Right atrium auricular region (tissue), 2 donors: ENCODE measurements around the gene C4orf54. TPM values are rescaled to one million over a fixed set of nuclear protein-coding genes. Genes with fewer than 3 reads are reported as not detected.

ENCODE experiments used
- DNase-seq: peaks from one replicate; pipeline ENCODE4 v3.0.0-alpha.2; 2019; ENCODE audit warnings: low spot score
- H3K27ac ChIP-seq, 2 donors: fragments of 200-600 bp; sonication (generic); 1 replicate in 1 of 2; 2 replicates in 1 of 2; pipeline ENCODE4 v1.5.1; 2016 to 2019
- H3K27me3 ChIP-seq, 2 donors: fragments of 200-600 bp; sonication (generic); one replicate each; pipeline versions ENCODE4 v1.5.1 to v1.6.0; 2017 to 2019
- H3K36me3 ChIP-seq: fragments of 200-600 bp; sonication (generic); one replicate; pipeline ENCODE4 v1.5.1; 2016
- H3K4me1 ChIP-seq, 2 donors: fragments of 200-600 bp; sonication (generic); one replicate each; pipeline versions ENCODE4 v1.5.1 to v1.6.0; 2017 to 2019
- H3K4me3 ChIP-seq, 2 donors: fragments of 200-600 bp; sonication (generic); 1 replicate in 1 of 2; 2 replicates in 1 of 2; pipeline ENCODE4 v1.5.1; 2017 to 2019; ENCODE audit warnings: mild to moderate bottlenecking in 1 of 2, moderate library complexity in 1 of 2
- H3K9me3 ChIP-seq, 2 donors: fragments of 200-600 bp; sonication (generic); one replicate each; pipeline ENCODE4 v1.5.1; 2019
- total RNA-seq, 2 donors: library from RNA; depleted of rRNA; stranded (reverse); fragments of >200 nt; gene quantifications; one replicate each; pipeline ENCODE4 v1.1.0, GENCODE V29; 2016
- TF ChIP-seq, protein P1 (sequence below), 2 donors: fragments of 200-600 bp; sonication (generic); IDR thresholded peaks; one replicate each; pipeline ENCODE4 v1.5.1; 2019; ENCODE audit warnings: antibody characterized with exemption in 2 of 2

Gene C4orf54
- total RNA-seq, 2 donors from 2014 or later = 1.2 to 23.6 TPM

GRCh38 chr4:99625369-99625768 is 32.3 kb downstream of the C4orf54 start:
- Histone ChIP-seq H3K36me3 (no peaks in the 10 kb centered on the region), H3K9me3 (no peaks in the 10 kb centered on the region), H3K4me3 (no peak overlapping the region), H3K27me3 (no peaks in the 10 kb centered on the region), H3K4me1 (peaks cover 0 to 4% of the 10 kb centered on the region in 2 donors), H3K27ac (no peak overlapping the region)
- DNase-seq = no peak
- TF ChIP-seq, protein P1, sequence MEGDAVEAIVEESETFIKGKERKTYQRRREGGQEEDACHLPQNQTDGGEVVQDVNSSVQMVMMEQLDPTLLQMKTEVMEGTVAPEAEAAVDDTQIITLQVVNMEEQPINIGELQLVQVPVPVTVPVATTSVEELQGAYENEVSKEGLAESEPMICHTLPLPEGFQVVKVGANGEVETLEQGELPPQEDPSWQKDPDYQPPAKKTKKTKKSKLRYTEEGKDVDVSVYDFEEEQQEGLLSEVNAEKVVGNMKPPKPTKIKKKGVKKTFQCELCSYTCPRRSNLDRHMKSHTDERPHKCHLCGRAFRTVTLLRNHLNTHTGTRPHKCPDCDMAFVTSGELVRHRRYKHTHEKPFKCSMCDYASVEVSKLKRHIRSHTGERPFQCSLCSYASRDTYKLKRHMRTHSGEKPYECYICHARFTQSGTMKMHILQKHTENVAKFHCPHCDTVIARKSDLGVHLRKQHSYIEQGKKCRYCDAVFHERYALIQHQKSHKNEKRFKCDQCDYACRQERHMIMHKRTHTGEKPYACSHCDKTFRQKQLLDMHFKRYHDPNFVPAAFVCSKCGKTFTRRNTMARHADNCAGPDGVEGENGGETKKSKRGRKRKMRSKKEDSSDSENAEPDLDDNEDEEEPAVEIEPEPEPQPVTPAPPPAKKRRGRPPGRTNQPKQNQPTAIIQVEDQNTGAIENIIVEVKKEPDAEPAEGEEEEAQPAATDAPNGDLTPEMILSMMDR (IDR thresholded peaks at IDR 0.05) = no peak

DNA sequence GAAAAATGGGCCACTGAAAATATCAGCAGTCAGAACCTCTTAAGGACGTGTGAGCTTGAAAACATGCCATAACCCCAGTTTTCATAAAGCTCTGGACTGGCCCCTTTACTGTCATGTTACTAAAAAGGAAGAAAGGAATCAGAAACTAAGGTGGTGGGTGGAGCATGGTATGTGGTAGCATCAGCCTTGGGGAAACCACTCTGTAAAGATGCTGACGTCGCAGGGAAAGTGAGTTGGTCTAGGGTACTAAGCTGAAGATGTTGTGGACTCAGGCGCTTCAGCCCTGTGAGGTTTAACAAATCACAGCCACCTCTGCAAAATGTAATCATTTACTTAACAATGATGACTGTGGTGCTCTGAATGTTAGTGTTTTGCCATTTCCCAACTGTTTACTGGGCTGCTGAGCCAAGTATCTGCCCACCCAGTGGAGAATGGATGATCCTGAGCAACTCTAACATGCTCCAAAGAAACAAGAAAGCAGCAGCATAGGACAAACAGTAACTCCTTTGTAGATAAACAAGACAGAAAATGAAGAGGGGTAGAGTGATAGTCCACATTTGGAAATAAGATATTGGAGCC is 33.4 kb downstream of the C4orf54 start:
- Histone ChIP-seq H3K4me1 (peaks cover 0 to 4% of the 10 kb centered on the region in 2 donors), H3K27me3 (no peaks in the 10 kb centered on the region), H3K9me3 (no peaks in the 10 kb centered on the region), H3K27ac (peak overlapping the region in 1 of 2 donors; percentile 68), H3K36me3 (no peaks in the 10 kb centered on the region), H3K4me3 (no peak overlapping the region)
- TF ChIP-seq, protein P1 (IDR thresholded peaks at IDR 0.05) = no peak
- no peak for DNase-seq

DNA sequence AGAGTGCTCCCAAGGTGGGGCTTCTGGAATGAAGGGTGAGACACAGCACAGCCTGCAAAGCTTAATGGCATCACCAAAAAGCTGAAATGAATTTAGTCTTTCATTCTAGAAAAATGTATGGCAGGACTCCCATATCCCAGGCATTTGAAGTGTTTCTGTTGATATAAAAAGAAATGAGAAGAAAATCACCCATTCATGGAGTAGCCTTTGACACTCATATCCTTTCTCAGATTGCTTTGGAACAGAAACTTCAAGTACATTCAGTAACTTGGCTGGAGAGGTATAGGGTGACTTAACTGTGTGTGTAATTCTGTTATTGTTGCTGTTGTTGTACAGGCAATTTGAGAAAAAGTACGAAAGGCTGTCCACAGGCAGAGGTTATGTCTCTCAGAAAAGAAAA is 35.3 kb downstream of the C4orf54 start:
- H3K27ac ChIP-seq = no peak overlapping the region
- H3K4me3 ChIP-seq = no peak overlapping the region
- H3K27me3 ChIP-seq = no peaks in the 10 kb centered on the region
- TF ChIP-seq, protein P1 (IDR thresholded peaks at IDR 0.05) = no peak
- no peaks in the 10 kb centered on the region for H3K36me3 ChIP-seq
- no peaks in the 10 kb centered on the region for H3K9me3 ChIP-seq
- DNase-seq = no peak
- peaks cover 0 to 4% of the 10 kb centered on the region in 2 donors for H3K4me1 ChIP-seq

DNA sequence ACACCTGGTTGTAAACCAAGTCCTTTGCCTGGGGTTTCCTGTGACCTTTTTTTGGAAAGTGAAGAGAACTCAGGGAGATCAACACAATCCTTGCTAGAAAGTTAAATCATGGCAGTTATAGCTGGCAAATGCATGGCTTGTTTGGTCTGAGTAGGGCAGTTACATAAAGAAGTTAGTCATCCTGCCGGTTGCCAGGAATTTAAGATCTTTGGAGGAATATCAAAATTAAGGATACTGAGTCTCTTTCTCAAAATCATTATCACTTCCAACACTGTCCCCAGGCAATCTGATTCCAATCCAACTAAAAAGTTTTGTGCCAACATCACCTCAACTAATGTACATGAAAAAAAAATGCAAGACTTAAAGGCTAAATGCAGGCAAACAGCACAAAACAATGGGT is 40.3 kb downstream of the C4orf54 start:
- DNase-seq = no peak
- H3K27ac ChIP-seq = no peak overlapping the region
- peaks cover 0 to 5% of the 10 kb centered on the region in 2 donors for H3K4me1 ChIP-seq
- H3K27me3 ChIP-seq = no peaks in the 10 kb centered on the region
- H3K4me3 ChIP-seq = no peak overlapping the region
- H3K36me3 ChIP-seq = no peaks in the 10 kb centered on the region
- TF ChIP-seq, protein P1 (IDR thresholded peaks at IDR 0.05) = no peak
- H3K9me3 ChIP-seq = no peaks in the 10 kb centered on the region

DNA sequence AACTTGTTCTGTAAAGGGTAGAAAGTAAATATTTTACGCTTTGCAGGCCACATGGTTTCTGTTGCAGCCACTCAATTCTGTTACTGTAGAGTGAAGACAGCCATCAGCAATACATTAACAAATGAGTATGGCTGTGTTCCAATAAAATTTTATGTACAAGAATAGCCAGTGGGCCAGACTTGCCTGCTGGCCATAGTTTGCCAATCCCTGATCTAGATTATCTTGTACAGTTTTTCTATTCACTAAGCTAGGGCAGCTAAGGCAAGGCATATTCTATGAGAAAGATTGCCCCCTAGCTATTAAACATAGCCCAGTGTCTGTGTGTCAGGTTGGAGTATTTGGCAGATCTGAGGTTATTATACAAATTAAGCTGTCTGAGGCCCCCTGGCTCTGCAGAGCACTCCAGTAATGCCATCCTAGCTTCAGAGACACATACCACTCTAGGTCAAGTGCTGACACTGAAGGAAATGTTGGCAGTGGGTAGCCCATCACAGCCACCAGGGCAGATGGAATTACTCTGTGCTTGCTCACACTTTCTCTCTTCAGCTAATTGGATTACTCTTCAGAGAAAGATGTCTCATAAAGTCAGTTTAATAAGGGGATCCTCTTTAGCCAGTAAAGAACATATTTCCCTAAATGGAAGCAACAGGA is 42.3 kb downstream of the C4orf54 start:
- H3K9me3 ChIP-seq = no peaks in the 10 kb centered on the region
- peak overlapping the region in 1 of 2 donors; percentile 72 for H3K27ac ChIP-seq
- TF ChIP-seq, protein P1 (IDR thresholded peaks at IDR 0.05) = peak in 1 of 2 donors; percentile 34
- no peaks in the 10 kb centered on the region for H3K27me3 ChIP-seq
- no peaks in the 10 kb centered on the region for H3K36me3 ChIP-seq
- DNase-seq = no peak
- H3K4me1 ChIP-seq = peaks cover 0 to 14% of the 10 kb centered on the region in 2 donors
- no peak overlapping the region for H3K4me3 ChIP-seq
